IPS DF 4.7 (cell line): Measurements from ENCODE around the gene RNF25.
A peak's percentile ranks its signal among the peaks of the same experiment; 100 is the strongest.

Experiments used
- DNase-seq: peaks from one replicate; pipeline ENCODE4 v3.0.0-alpha.2; 2013; ENCODE audit warnings: low spot score; ENCODE audit errors: extremely low read depth

Gene RNF25

GRCh38 chr2:218671654-218672566 is at the start of gene RNF25, which contains the start of gene STK36:
RNF25 (minus strand) TSS chr2:218672002; CDS start chr2:218671970, 32 bp downstream.
STK36 (plus strand) TSS chr2:218672086; CDS start chr2:218672830, 744 bp downstream.
- DNase-seq = peak; percentile 80

GRCh38 chr2:218721488-218721887 is 49.7 kb upstream of the RNF25 start:
- DNase-seq = no peak

- no peak for DNase-seq
Observed at GRCh38 chr2:218720048-218721041, 48.5 kb upstream of the RNF25 start.

- no peak for DNase-seq
Observed at GRCh38 chr2:218719457-218719856, 47.7 kb upstream of the RNF25 start.

GRCh38 chr2:218718058-218718457 is 46.3 kb upstream of the RNF25 start:
- DNase-seq = no peak

GRCh38 chr2:218717262-218717661 is 45.5 kb upstream of the RNF25 start:
- no peak for DNase-seq

GRCh38 chr2:218716070-218716469 is 44.3 kb upstream of the RNF25 start:
- no peak for DNase-seq

GRCh38 chr2:218713922-218714321 is 42.1 kb upstream of the RNF25 start:
- no peak for DNase-seq

- DNase-seq = no peak
Observed at GRCh38 chr2:218711550-218711929, 39.7 kb upstream of the RNF25 start.

- peak; percentile 71 for DNase-seq
Observed at GRCh38 chr2:218710687-218711549, 39.1 kb upstream of the RNF25 start, which contains the start of gene TTLL4. TTLL4 (plus strand) TSS chr2:218710835; CDS start chr2:218737677, 26,842 bp downstream.

- DNase-seq = no peak
Observed at GRCh38 chr2:218710334-218710686, 38.5 kb upstream of the RNF25 start.

GRCh38 chr2:218709908-218710307 is 38.1 kb upstream of the RNF25 start:
- DNase-seq = no peak

- DNase-seq = no peak
Observed at GRCh38 chr2:218708086-218708485, 36.3 kb upstream of the RNF25 start.

- no peak for DNase-seq
Observed at GRCh38 chr2:218703341-218703740, 31.5 kb upstream of the RNF25 start.

GRCh38 chr2:218701806-218702205 is 30.0 kb upstream of the RNF25 start:
- no peak for DNase-seq

GRCh38 chr2:218698885-218699284 is 27.1 kb upstream of the RNF25 start:
- no peak for DNase-seq

GRCh38 chr2:218694405-218695145 is 22.8 kb upstream of the RNF25 start:
- no peak for DNase-seq

GRCh38 chr2:218691234-218691633 is 19.4 kb upstream of the RNF25 start:
- no peak for DNase-seq

- peak; percentile 44 for DNase-seq
Observed at GRCh38 chr2:218687400-218688060, 15.7 kb upstream of the RNF25 start.

GRCh38 chr2:218680061-218680460 is 8.3 kb upstream of the RNF25 start:
- no peak for DNase-seq
